Keratinocyte (primary cell): Measurements from ENCODE around the gene HIPK1. TPM values are rescaled to one million over a fixed set of nuclear protein-coding genes. Genes with fewer than 3 reads are reported as not detected.
A peak's percentile ranks its signal among the peaks of the same experiment; 100 is the strongest.
"Not testable (repeated sequence)": the region's sequence is repeated elsewhere in the genome, so short reads cannot be mapped to it uniquely, and the experiment has no call there.

ENCODE experiments used
- DNase-seq: peaks from one replicate; pipeline ENCODE4 v3.0.0-alpha.2; 2011; ENCODE audit warnings: low read depth, missing footprints, low spot score
- FAIRE-seq: peaks from 2 replicates; lab custom pipeline; 2011; peaks lifted over from hg19 to GRCh38; lab: Jason Lieb, UNC
- H2AFZ ChIP-seq: 2 replicates; pipeline ENCODE4 v1.6.0; 2012; ENCODE audit warnings: low read length, control low read depth, inconsistent platforms; ENCODE audit not compliant: control insufficient read depth
- H3K27ac ChIP-seq: 2 replicates; pipeline ENCODE4 v1.5.1; 2011; ENCODE audit warnings: low read length; ENCODE audit not compliant: control insufficient read depth, insufficient read depth
- H3K27me3 ChIP-seq: 3 replicates; pipeline ENCODE4 v1.6.0; 2011; ENCODE audit warnings: low read length; ENCODE audit not compliant: control insufficient read depth, insufficient read depth; ENCODE audit errors: extremely low read depth
- H3K36me3 ChIP-seq, 2 experiments: 2 replicates in 1 of 2; 3 replicates in 1 of 2; pipeline ENCODE4 v1.5.1; 2011; ENCODE audit warnings: low read length in 2 of 2, mild to moderate bottlenecking in 1 of 2; ENCODE audit not compliant: control insufficient read depth in 2 of 2, insufficient read depth in 2 of 2; ENCODE audit errors: extremely low read depth in 1 of 2
- H3K4me1 ChIP-seq: 3 replicates; pipeline ENCODE4 v1.5.1; 2011; ENCODE audit warnings: low read length; ENCODE audit not compliant: control insufficient read depth, insufficient read depth; ENCODE audit errors: extremely low read depth
- H3K4me2 ChIP-seq: 3 replicates; pipeline ENCODE4 v1.6.0; 2011; ENCODE audit warnings: low read depth, low read length; ENCODE audit not compliant: control insufficient read depth, insufficient read depth; ENCODE audit errors: extremely low read depth
- H3K4me3 ChIP-seq, 3 experiments: fragments of 200-600 bp in 1 of 3; sonication (generic) in 1 of 3; 2 replicates in 2 of 3; 3 replicates in 1 of 3; pipeline ENCODE4 v1.5.1; 2011 to 2016; ENCODE audit warnings: low read length in 3 of 3, mild to moderate bottlenecking in 3 of 3, control low read depth in 2 of 3, inconsistent platforms in 1 of 3, low read depth in 1 of 3, mixed read lengths in 1 of 3, mixed run types in 1 of 3, moderate library complexity in 1 of 3; ENCODE audit not compliant: control insufficient read depth in 2 of 3, insufficient read depth in 2 of 3; ENCODE audit errors: extremely low read depth in 1 of 3
- H3K79me2 ChIP-seq: 2 replicates; pipeline ENCODE4 v1.6.0; 2012; ENCODE audit warnings: low read length; ENCODE audit not compliant: control insufficient read depth, insufficient read depth
- H3K9ac ChIP-seq: 3 replicates; pipeline ENCODE4 v1.6.0; 2011; ENCODE audit warnings: low read length; ENCODE audit not compliant: control insufficient read depth, insufficient read depth; ENCODE audit errors: extremely low read depth
- H3K9me1 ChIP-seq: 3 replicates; pipeline ENCODE4 v1.6.0; 2011; ENCODE audit warnings: low read length; ENCODE audit not compliant: control insufficient read depth, insufficient read depth; ENCODE audit errors: extremely low read depth
- H3K9me3 ChIP-seq: 2 replicates; pipeline ENCODE4 v1.5.1; 2012; ENCODE audit warnings: low read depth, low read length; ENCODE audit not compliant: control insufficient read depth
- H4K20me1 ChIP-seq: 3 replicates; pipeline ENCODE4 v1.6.0; 2011; ENCODE audit warnings: low read length; ENCODE audit not compliant: control insufficient read depth, insufficient read depth; ENCODE audit errors: extremely low read depth
- CTCF ChIP-seq, 3 experiments: IDR thresholded peaks in 1 of 3; conservative IDR thresholded peaks in 1 of 3; optimal IDR thresholded peaks in 1 of 3; 2 replicates in 2 of 3; 3 replicates in 1 of 3; pipeline versions ENCODE3 to v1.5.1; 2011; ENCODE audit warnings: low read length in 3 of 3, mild to moderate bottlenecking in 3 of 3, moderate library complexity in 2 of 3, control low read depth in 1 of 3, inconsistent platforms in 1 of 3; ENCODE audit not compliant: insufficient read depth in 2 of 3; ENCODE audit errors: extremely low read depth in 1 of 3
- EZH2 ChIP-seq: IDR thresholded peaks from one replicate; pipeline ENCODE4 v1.6.1; 2012; ENCODE audit warnings: inconsistent platforms, mild to moderate bottlenecking, low read length, moderate library complexity
- dilution Hi-C: fragments of 300-500 bp; cut with MboI; formaldehyde crosslinking; loops from one replicate; pipeline ENCODE4 v1.7.0; 2020; ENCODE audit warnings: low sequenced_read_pairs; ENCODE audit not compliant: extremely low pct_ligation_motif_present
- polyA plus RNA-seq, 5 experiments: library from polyadenylated mRNA; depleted of rRNA in 3 of 5; stranded (reverse) in 3 of 5; stranded (forward) in 1 of 5; unstranded in 1 of 5; fragments of >200 nt; gene quantifications; 1 replicate in 1 of 5; 2 replicates in 3 of 5; 3 replicates in 1 of 5; pipeline versions ENCODE4 v1.2.1 to v1.2.3, GENCODE V29; 2011 to 2012; ENCODE audit warnings: missing spikeins in 2 of 5, low read depth in 1 of 5, low replicate concordance in 1 of 5

HIPK1 gene
- polyA plus RNA-seq, 1 donor (not counting 4 experiments of a cell fraction or from before 2014, with no cell fraction given): 19.9 TPM

DNA sequence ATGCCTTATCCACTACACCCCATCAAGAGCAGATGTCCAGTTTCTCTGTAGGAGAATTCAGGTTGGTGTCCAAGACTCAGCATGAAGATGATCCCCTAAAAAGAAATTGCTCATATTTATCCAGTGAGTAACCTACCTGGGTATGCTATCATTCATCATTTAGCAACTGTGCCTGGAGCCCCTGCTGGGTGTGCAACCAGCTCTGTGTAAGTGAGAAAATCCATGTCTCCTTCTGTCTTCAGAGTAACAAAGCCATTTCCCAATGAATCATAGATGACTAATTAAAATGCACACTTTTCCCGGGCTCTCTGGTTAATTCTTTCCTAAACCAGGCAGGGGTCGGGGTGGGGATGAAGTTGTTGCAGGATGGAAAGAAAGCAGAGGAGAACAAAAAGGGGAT, 86.0 kb downstream of the HIPK1 start:
- dilution Hi-C loops: no loop called here
- H3K36me3 ChIP-seq: no peaks in the 10 kb centered on the region
- no peak overlapping the region for H3K9ac ChIP-seq
- no peaks in the 10 kb centered on the region for H4K20me1 ChIP-seq
- no peak overlapping the region for H3K4me3 ChIP-seq
- no peaks in the 10 kb centered on the region for H3K79me2 ChIP-seq
- no peaks in the 10 kb centered on the region for H3K9me3 ChIP-seq
- peak; percentile 72 for FAIRE-seq
- no peak overlapping the region for H2AFZ ChIP-seq
- no peaks in the 10 kb centered on the region for H3K27me3 ChIP-seq
- no peak for TF ChIP-seq EZH2
- no peak for TF ChIP-seq CTCF (optimal IDR thresholded peaks at IDR 0.05 in 1 of 3, IDR thresholded peaks at IDR 0.05 in 1 of 3, conservative IDR thresholded peaks at IDR 0.05 in 1 of 3; ENCODE audit: extremely low read depth in 1 of 3, insufficient read depth in 2 of 3, low read length in 3 of 3)
- DNase-seq: peak; percentile 78
- peak overlapping the region; percentile 23 for H3K4me2 ChIP-seq
- H3K4me1 ChIP-seq: peaks cover 15% of the 10 kb centered on the region
- no peaks in the 10 kb centered on the region for H3K9me1 ChIP-seq
- no peak overlapping the region for H3K27ac ChIP-seq

DNA sequence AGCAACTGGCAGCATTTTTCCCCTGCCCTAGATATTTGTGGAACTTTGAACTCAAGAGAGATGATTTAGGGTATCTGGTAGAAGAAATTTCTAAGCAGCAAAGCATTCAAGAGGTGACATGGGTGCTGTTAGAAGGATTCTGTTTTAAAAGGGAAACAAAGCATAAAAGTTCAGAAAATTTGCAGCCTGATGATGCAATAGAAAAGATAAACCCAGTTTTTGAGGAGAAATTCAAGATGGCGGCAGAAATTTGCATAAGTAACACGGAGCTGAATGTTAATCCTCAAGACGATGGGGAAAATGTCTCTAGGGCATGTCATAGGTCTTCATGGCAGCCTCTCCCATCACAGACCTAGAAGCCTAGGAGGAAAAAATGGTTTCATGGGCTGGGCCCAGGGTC, 90.6 kb downstream of the HIPK1 start:
- DNase-seq, dilution Hi-C loops, H3K27me3 ChIP-seq, H3K9me3 ChIP-seq, H3K4me1 ChIP-seq, H3K79me2 ChIP-seq, H3K4me2 ChIP-seq, H3K36me3 ChIP-seq, H3K27ac ChIP-seq, H3K4me3 ChIP-seq, FAIRE-seq, H4K20me1 ChIP-seq, H2AFZ ChIP-seq, H3K9me1 ChIP-seq, H3K9ac ChIP-seq: not testable (repeated sequence)

DNA sequence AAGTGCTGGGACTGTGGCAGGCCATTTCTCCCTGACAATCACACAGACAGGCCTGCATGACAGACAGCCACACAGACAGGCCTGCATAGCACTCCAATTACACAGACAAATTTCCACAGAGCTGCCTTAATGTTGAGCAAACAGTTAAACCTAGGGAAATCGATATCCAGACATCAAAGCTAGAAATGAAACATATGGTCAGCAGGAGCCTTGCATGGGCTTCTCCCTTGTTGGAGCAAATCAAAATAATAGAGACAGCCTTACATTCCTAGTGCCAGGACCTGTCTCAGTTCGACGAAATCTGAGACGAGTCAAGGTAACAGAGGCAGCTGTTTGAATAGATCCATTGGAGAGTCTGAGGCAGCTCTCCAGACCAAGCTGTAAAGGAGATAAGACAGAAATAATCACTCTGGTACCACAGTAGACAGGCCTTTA, 92.6 kb downstream of the HIPK1 start:
- no peak for DNase-seq
- no peak for TF ChIP-seq CTCF (optimal IDR thresholded peaks at IDR 0.05 in 1 of 3, IDR thresholded peaks at IDR 0.05 in 1 of 3, conservative IDR thresholded peaks at IDR 0.05 in 1 of 3; ENCODE audit: extremely low read depth in 1 of 3, insufficient read depth in 2 of 3, low read length in 3 of 3)
- no peak for TF ChIP-seq EZH2
- no peaks in the 10 kb centered on the region for H3K36me3 ChIP-seq
- H2AFZ ChIP-seq: no peak overlapping the region
- H3K4me1 ChIP-seq: no peaks in the 10 kb centered on the region
- no peaks in the 10 kb centered on the region for H3K9me3 ChIP-seq
- H3K27ac ChIP-seq: no peak overlapping the region
- H3K4me3 ChIP-seq: no peak overlapping the region
- no peak overlapping the region for H3K4me2 ChIP-seq
- dilution Hi-C loops: no loop called here
- FAIRE-seq: no peak
- H3K79me2 ChIP-seq: no peaks in the 10 kb centered on the region
- no peak overlapping the region for H3K9ac ChIP-seq
- H4K20me1 ChIP-seq: no peaks in the 10 kb centered on the region
- no peaks in the 10 kb centered on the region for H3K9me1 ChIP-seq
- no peaks in the 10 kb centered on the region for H3K27me3 ChIP-seq
